Measurements from ENCODE around the gene NGFR.

The NGFR gene

DNA sequence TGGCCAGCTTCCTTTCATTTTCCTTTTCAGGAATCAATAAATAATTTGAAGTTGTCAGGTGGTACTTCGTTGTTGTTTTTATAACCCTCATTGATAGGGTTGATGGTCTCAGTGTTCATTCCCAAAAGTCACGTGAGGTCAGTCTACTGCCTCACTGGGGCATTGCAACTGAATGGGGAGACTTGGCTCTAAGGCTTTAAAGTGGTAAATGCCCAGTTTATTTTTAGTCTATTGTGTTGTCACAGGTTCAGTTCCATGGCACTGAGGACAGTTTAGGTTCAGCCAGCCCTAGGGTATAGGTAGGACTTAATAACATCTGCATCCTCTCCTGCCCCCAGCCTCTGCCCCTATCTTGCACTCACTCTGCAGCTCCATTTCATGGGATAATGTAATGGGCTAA lies 33.5 kb upstream of the NGFR start:
- no peak for TF ChIP-seq ZNF274 (IDR thresholded peaks at IDR 0.05; ENCODE audit: low read depth, low read length)
- H3K4me3 ChIP-seq (ENCODE audit: low read length), result no peak overlapping the region

DNA sequence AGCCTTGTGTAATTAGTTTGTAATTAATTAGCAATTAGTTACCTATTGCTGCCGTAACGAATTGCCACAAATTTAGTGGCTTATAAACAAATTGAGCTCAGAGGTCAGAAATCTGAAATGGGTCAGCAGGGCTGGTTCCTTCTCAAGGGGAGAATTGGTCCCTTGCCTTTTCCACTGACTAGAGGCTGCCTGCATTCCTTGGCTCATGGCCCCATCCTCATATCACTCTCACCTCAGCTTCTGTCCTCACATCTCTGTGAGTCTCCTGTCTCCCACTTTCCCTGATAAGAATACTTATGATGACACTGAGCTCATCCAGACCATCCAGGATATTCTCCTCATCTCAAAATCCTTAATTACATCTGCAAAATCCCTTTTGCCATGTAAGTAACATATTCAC lies 31.0 kb upstream of the NGFR start:
- TF ChIP-seq ZNF274 (IDR thresholded peaks at IDR 0.05; ENCODE audit: low read depth, low read length), result no peak
- H3K4me3 ChIP-seq (ENCODE audit: low read length), result no peak overlapping the region

DNA sequence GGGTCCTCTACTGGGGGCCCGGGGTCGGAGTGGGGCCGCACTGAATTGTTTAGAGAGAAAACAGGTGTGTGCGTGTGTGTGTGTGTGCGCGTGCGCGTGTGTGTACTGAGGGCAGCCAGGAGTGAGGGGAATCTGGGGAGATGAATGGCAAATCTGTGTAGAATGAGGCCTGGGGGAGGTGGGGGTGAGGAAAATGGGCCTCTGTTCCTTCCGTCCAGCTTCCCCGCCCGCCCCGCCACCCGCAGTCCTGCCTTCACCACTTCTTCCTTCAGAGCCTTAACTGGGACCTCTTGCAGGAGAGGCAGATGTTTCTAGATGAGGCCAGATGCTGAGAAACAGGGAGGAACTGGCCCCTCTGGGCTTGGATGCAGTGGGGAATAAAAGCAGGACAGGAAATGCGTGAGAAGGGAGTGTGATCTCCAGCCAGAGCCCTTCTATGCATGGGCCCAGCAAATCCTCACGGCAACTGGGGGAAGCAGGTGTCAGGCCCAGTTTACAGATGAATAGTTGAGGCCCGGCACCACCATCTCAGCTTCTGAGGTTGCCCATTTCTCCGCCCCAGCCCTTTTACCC lies 29.7 kb upstream of the NGFR start:
- no peak for TF ChIP-seq ZNF274 (IDR thresholded peaks at IDR 0.05; ENCODE audit: low read depth, low read length)
- H3K4me3 ChIP-seq (ENCODE audit: low read length), result no peak overlapping the region

DNA sequence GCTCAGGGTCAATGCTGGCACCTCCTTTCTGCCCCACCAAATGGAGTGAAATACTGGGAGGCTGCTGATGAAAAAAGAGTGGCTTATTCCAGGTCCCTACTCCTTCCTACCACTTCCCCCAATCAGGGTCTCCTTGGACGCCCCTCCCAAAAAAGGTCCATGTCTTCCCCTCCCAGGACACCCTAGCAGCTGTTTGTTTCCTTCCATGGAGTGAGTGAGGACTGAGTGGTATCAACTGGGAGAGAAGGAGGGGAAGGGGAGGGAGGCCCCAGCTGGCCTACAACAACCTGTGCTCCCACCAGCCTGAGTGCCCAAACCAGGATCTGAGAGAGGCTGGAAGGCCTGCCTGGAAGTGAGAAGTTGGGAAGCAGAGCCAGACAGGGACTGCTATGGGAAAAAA lies 28.7 kb upstream of the NGFR start:
- TF ChIP-seq ZNF274 (IDR thresholded peaks at IDR 0.05; ENCODE audit: low read depth, low read length), result no peak
- no peak overlapping the region for H3K4me3 ChIP-seq (ENCODE audit: low read length)

DNA sequence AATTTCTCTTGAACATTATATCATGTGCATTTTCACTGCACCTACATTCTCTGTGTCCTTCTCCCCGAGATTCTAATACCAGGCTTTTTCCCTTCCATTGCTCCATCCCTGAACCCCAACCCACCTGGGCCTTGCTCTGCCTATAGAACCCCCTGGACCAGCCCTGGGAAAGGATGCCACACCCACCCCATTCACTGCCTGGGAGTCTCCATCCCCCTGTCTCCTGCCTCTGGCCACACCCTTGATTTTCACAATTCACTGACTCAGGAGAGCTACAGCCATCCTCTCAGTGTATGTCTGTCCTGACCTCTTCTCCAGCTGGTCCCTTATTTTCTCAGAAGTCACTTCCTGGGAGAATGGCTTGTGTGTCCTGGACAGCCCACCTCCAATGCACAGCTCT lies 27.9 kb upstream of the NGFR start:
- H3K4me3 ChIP-seq (ENCODE audit: low read length), result no peak overlapping the region
- no peak for TF ChIP-seq ZNF274 (IDR thresholded peaks at IDR 0.05; ENCODE audit: low read depth, low read length)

DNA sequence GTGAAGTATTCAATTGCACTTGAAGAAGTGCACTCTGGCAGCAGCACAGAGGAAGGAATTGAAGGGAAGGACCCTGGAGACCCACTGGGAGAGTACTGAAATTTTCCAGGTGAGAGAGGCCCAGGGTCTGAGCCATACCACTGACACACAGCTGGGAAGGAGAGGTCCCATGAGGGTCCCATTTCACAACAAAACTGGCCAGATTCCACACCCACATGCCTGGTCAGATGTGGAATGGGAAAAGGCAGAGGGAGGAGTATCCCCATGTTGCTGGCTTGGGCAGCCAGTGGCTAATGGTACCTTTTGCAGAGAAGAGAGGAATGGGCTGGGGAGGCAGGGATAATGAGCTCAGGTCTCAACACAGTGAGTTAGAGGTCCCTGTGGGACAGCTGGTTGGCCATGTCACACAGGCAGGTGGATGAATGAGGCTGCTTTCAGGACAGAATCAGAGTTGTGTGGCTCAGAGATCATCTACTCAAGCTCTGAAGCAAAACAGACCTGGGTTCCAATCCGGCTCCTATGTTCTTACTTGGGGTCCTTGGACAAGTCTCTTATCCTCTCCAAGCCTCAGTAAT lies 26.2 kb upstream of the NGFR start:
- TF ChIP-seq ZNF274 (IDR thresholded peaks at IDR 0.05; ENCODE audit: low read depth, low read length), result no peak
- no peak overlapping the region for H3K4me3 ChIP-seq (ENCODE audit: low read length)

DNA sequence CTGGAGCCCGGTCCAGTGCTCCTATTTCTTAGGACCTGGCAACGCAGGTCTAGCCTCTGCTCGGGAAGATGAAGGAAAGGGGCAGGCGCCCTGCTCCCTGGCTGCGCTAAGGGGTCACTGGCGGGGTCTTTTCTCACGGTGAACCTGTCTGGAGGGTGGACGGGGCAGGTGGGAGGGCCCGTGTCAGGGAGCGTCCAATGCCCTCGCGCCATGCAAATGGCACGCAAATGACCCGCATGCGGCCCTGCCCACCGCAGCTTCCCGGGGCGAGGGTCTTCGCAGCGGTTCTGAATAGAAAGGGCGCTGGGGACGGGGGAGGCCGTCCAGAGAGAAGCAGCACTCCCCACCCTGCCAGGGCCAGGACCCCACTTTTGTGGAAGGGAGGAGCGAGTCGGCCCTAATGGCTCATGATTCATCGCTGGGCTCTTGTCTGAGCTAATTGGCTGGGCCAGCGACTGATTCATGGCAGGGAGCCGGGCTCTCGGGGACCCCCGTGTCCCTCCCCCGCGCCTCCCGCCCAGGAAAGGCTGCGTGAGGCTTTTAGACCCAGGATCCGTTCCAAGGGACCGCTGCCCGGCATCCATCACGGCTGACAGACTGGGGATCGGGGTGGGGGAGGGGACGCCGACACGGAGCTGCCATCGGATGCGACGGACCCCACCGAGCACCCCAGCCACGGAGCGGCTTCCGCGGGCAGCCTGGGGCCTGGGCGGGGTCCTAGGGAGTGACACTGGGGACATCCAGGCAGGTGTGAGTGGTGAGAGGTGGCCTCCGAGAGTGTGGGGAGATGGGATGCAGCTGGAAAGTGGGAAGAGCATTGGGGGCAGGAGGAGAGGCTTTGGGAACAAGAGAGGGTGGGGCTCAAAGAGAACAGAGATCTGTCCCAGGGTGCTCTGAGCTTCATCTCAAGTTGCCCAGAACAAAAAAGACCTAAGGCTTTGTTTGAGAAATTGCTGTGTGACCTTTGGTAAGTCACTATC lies 25.0 kb upstream of the NGFR start:
- TF ChIP-seq ZNF274 (IDR thresholded peaks at IDR 0.05; ENCODE audit: low read depth, low read length), result no peak
- no peak overlapping the region for H3K4me3 ChIP-seq (ENCODE audit: low read length)

DNA sequence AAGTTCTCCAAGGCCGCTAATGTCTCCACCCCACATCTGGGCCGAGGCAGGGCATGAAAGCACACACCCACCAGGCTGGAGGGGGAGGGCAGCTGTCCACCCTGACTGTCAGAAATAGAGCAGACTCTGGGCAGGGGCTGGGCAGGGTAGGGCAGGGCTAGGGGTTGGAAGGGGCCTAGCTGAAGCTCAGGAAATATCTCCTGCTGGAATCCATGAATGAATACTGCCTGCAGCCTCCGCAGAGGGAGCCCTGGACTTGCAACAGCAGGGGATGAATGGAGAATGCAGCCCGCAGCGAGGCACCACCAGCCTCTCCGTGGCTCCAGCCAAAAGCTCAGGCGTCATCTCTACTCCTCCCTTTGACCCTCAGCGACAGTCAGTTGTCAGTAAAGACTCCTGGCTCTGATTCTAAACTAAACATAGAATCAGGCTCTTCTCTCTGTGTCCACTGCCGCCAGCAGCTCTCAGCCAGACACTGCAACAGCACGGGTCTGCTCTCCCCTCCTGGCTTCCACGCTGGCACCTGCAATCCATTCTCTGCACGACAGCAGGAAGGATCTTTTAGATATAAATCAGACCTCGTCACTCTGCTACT lies 23.9 kb upstream of the NGFR start:
- no peak overlapping the region for H3K4me3 ChIP-seq (ENCODE audit: low read length)
- TF ChIP-seq ZNF274 (IDR thresholded peaks at IDR 0.05; ENCODE audit: low read depth, low read length), result no peak

DNA sequence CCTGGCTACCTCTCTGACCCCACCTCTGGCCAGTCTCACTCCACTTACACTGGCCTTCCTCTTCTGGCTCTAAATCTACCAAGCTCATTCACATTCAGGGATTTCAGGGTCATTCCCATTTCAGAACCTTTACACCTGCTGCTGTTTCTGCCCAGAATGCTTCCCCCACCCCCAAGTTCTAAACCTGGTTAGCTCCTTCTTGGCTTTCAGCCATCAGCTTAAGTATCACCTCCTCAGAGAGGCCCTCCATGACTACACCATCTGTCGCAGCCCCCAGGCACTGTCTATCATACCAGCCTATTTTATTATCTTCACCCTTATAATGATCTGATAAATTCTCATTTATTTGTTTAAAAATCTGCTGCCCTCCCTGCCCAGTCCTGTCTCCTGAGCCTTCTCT lies 23.3 kb upstream of the NGFR start:
- TF ChIP-seq ZNF274 (IDR thresholded peaks at IDR 0.05; ENCODE audit: low read depth, low read length), result no peak
- no peak overlapping the region for H3K4me3 ChIP-seq (ENCODE audit: low read length)

DNA sequence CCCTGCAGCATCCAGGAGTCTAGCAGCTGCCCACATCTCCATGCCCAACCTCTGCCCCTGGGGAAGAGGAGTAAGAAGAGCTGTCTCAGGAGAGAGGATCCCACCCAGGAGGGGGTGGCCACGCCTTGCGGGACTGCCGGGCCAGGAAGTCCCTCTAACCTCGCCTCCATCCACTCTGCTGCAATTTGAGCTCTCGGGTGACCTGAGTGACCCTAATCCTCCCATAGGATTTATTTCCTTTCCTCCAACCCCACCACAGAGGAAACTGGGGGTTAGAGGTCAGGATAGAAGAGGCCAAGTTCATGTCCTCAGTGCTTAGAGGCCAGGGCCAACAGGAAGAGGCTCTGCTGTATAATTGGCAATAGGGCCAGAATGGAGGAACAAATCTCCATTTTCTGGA lies 22.6 kb upstream of the NGFR start:
- TF ChIP-seq ZNF274 (IDR thresholded peaks at IDR 0.05; ENCODE audit: low read depth, low read length), result no peak
- no peak overlapping the region for H3K4me3 ChIP-seq (ENCODE audit: low read length)

DNA sequence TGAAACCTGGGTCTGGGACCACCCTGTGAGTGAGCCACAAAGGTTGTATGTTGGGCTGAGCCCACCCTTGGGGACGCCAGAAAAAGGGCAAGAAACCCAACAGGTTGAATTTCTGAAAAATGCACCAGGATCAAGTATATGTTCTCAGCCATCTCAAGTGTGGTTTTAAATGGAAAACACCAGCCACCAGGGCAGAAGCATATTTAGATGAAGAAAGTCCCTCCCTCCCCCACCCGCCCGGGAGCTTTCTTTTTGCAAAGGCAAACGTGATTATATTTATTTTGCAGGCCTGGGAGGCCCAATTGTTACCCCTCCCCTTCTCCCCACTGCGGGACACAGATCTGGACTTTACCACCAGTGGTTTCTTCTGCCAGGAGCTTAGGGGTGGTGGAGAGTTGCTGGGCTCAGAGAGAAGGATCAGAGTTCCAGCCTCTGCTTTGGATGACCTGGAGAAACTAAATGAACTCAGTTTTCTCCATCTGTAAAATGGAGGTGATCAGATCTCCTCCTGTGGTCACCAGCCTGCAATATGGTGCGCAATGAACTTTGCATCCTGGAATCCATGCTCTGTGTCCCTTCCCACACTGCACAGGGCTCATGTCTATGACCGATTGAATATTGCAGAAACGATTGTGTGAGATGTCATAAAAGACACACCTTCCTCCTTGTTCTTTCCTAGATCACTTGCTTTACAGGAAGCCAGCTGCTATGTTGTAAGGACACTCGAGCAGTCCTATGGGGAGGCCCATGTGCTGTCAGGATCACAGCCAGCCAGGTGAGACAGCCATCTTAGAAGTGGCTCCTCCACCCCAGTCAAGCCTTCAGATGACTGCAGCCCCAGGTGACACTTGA lies 21.0 kb upstream of the NGFR start:
- TF ChIP-seq ZNF274 (IDR thresholded peaks at IDR 0.05; ENCODE audit: low read depth, low read length), result no peak
- H3K4me3 ChIP-seq (ENCODE audit: low read length), result no peak overlapping the region

DNA sequence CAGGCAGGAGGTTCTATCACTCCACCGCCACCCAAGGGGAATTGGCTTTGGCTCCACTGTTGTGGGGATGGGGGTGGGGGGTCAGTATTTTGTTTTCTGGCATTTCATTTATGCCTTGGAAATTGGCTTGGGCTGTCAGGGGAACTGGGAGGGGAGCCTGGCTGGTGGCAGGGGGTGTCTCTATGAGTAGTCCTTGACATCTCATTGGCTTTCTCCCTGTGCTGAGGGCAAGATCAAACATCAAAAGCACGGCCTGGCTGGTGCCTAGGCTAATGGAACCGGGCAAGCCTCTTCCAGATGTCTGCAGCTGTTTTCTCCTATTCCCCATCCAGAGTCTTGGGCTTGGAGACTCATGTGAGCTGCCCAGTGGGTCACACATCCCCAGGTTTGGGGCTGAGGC lies 17.4 kb upstream of the NGFR start:
- no peak for TF ChIP-seq ZNF274 (IDR thresholded peaks at IDR 0.05; ENCODE audit: low read depth, low read length)

DNA sequence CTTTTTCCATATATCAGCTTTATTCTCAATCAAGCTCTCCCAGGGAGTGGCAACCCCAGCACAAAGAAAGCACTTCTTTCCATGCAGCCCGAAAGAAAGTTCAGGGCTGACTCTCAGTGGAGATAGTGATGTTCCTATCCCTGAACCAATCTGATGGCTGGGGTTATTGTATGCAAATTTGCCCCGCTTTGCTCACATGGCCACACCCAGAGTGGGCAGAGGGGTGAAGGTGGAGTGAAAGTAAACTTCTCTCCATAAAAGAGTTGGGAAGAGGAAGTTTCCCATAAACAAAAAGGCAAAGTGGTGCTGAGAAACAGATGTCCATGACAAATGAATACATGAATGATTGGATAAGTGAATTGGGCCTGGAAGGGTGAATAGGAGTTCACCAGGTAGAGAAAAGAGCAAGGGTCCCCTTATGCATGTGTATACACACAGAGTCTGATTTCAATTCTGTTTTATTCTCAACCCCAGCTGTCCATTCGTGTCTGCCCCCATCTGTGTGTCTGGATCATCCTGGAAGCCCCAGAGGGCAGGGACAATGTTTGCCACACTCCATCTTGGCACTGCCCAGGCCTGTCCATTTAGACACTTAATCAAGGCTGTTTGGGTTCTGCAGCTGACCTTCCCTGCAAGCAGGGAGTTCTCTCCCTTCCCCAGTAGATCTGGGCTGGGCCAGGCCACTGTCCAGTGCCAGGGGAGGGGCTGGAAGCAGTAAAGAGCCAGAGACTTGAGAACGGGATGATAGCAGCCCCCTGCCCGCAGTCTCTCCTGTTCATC lies 14.1 kb upstream of the NGFR start:
- no peak overlapping the region for H3K4me3 ChIP-seq (ENCODE audit: low read length)
- TF ChIP-seq ZNF274 (IDR thresholded peaks at IDR 0.05; ENCODE audit: low read depth, low read length), result no peak

More for the DNA sequence above, 17.4 kb upstream of the NGFR start:
- no peak overlapping the region for H3K4me3 ChIP-seq (ENCODE audit: low read length)
